Ureter (tissue), 1 donor: ENCODE measurements around the gene CDX2. TPM values are rescaled to one million over a fixed set of nuclear protein-coding genes. Genes with fewer than 3 reads are reported as not detected.

Experiments used
- DNase-seq: peaks from one replicate; pipeline ENCODE4 v3.0.0-alpha.2; 2020; ENCODE audit warnings: low spot score
- total RNA-seq: library from RNA; stranded (reverse); gene quantifications from one replicate; pipeline ENCODE4 v1.2.4, GENCODE V29; 2023
- donor health status: DM: yes; HTN: yes; CAD: no.

CDX2 gene
- total RNA-seq, 1 donor from 2014 or later, result not detected

- no peak for DNase-seq
Measured at GRCh38 chr13:27918041-27918917, 50.8 kb downstream of the CDX2 start.

DNA sequence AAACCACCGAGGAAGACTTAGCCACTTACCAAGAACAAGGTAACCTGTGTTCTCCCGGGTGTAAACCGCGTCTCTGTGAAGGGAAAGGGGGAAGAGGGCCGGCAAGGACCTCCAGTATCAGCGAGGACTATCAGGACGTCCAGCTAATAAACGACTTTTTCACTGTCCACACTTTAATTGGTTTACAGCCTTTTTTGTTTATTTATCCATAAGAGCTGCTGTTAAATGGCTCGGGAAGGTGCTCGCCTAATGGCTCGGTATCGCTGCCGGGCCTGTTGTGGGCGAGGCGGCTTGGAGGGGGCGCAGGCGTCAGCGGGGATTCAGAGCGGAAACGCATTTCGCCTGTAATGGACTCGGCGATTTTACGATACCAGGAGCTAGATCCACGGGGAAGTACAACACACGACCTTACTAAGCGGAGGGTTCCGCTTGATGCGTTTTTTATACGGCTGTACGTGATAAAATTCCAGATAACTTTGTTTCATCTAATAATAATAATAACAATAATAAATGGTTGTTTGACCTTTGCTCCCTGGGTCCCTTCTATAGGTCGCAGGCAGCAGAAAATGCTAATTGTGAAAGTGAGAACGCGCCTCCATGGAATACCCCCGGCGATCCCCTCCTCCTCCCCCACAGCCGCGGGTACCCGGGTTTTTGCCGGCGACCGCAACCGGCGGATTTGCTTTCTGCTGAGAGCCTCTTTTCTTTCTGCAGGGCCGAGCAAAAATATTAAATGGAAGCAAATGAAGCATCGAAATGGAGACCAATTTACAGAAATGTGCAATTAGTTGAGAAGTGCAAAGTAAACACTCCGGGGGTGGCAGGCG, 51.8 kb downstream of the CDX2 start:
- DNase-seq, result no peak

- DNase-seq, result no peak
Measured at GRCh38 chr13:27915301-27916207, 53.6 kb downstream of the CDX2 start.

GRCh38 chr13:27913160-27913559, 56.0 kb downstream of the CDX2 start:
- DNase-seq, result no peak

DNA sequence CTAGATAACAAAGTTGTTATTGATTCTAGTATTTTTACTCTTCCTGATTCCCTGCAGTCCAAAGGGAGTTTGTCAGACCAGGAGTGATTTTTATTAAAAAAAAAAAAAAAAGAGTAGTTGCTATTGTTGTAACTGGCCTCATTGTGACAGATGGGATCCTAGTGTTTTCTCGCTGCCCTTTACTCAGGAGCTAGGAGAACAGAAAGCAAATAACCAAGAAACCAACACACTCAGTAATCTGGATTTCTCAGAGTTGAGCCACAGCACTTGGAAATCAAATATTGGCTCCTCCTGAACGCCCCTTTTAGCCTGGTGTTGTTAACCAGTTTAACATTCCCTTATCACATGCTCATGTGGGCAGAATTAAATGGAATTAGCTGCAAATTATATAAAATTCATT, 57.6 kb downstream of the CDX2 start:
- no peak for DNase-seq

Other genes with a start within 250 kb of the CDX2 start
- not detected for gene GSX1, start 176.8 kb downstream of the CDX2 start, total RNA-seq
- not detected for gene PDX1, start 49.3 kb downstream of the CDX2 start, total RNA-seq
- gene URAD, start 19.4 kb upstream of the CDX2 start, total RNA-seq, result not detected
- 0.91 TPM for gene FLT3, start 131.3 kb upstream of the CDX2 start, total RNA-seq
- 54.6 TPM for gene PAN3, start 169.2 kb upstream of the CDX2 start, total RNA-seq